PC-3 (cell line): ENCODE measurements around the gene PSMB1. TPM values are rescaled to one million over a fixed set of nuclear protein-coding genes. Genes with fewer than 3 reads are reported as not detected.

Experiments used
- ATAC-seq: fragments of 200-7000 bp; cut with Tn5 transposase; 2 replicates; pipeline ENCODE4 v1.9.1; 2020; ENCODE audit warnings: mild to moderate bottlenecking, moderate library complexity
- BruUV-seq: library from RNA; stranded (reverse); fragments of 400-500 nt; replicated peaks from 2 replicates; lab custom pipeline; 2021; lab: Mats Ljungman, UMichigan
- CTCF ChIA-PET: fragments of 300-600 bp; sonication (Branson Sonifier 250); formaldehyde crosslinking; loops from one replicate; lab custom pipeline; 2022; ENCODE audit warnings: antibody characterized with exemption; lab: Charles Lee
- POLR2A ChIA-PET: fragments of 300-600 bp; sonication (Branson Sonifier 250); formaldehyde crosslinking; loops from one replicate; lab custom pipeline; 2022; ENCODE audit warnings: antibody characterized with exemption; ENCODE audit not compliant: unreplicated experiment; lab: Charles Lee
- DNase-seq: peaks from one replicate; pipeline ENCODE4 v3.0.0-alpha.2; 2015
- H2AFZ ChIP-seq: fragments of 300-600 bp; sonication (generic); 2 replicates; pipeline ENCODE4 v1.6.0; 2016; ENCODE audit warnings: antibody characterized with exemption, low read length
- H3F3A ChIP-seq: fragments of 300-600 bp; sonication (generic); one replicate; pipeline ENCODE4 v1.6.0; 2017; ENCODE audit warnings: antibody characterized with exemption, low read length, control low read depth, mild to moderate bottlenecking; ENCODE audit not compliant: unreplicated experiment
- H3K27ac ChIP-seq: fragments of 300-600 bp; sonication (generic); 2 replicates; pipeline ENCODE4 v1.5.1; 2016; ENCODE audit warnings: mild to moderate bottlenecking, low read length
- H3K27me3 ChIP-seq: fragments of 300-600 bp; sonication (generic); 2 replicates; pipeline ENCODE4 v1.6.1; 2016; ENCODE audit warnings: low read length, mixed read lengths
- H3K36me3 ChIP-seq: fragments of 300-600 bp; sonication (generic); 2 replicates; pipeline ENCODE4 v1.6.1; 2016; ENCODE audit warnings: low read depth, mixed run types, low read length, mixed read lengths
- H3K4me1 ChIP-seq: fragments of 300-600 bp; sonication (generic); 2 replicates; pipeline ENCODE4 v1.5.1; 2016; ENCODE audit warnings: low read length; ENCODE audit not compliant: insufficient read depth
- H3K4me2 ChIP-seq: fragments of 300-600 bp; sonication (generic); 2 replicates; pipeline ENCODE4 v1.6.0; 2016; ENCODE audit warnings: low read length
- H3K4me3 ChIP-seq: fragments of 300-600 bp; sonication (generic); 2 replicates; pipeline ENCODE4 v1.5.1; 2016; ENCODE audit warnings: mild to moderate bottlenecking, low read length, mixed read lengths
- H3K79me2 ChIP-seq: fragments of 300-600 bp; sonication (generic); 2 replicates; pipeline ENCODE4 v1.6.1; 2017; ENCODE audit warnings: low read length, mixed read lengths
- H3K9ac ChIP-seq: fragments of 300-600 bp; sonication (generic); 2 replicates; pipeline ENCODE4 v1.6.0; 2016; ENCODE audit warnings: mild to moderate bottlenecking, low read length
- H3K9me2 ChIP-seq: fragments of 300-600 bp; sonication (generic); replicated peaks from 2 replicates; pipeline ENCODE4 v1.6.1; 2016; ENCODE audit warnings: mixed run types, low read length, mixed read lengths
- H3K9me3 ChIP-seq: fragments of 300-600 bp; sonication (generic); 2 replicates; pipeline ENCODE4 v1.6.1; 2016; ENCODE audit warnings: low read length, mixed read lengths
- H4K20me1 ChIP-seq: fragments of 300-600 bp; sonication (generic); 2 replicates; pipeline ENCODE4 v1.6.1; 2016; ENCODE audit warnings: low read length, mixed read lengths
- EZH2 ChIP-seq: fragments of 300-600 bp; sonication (generic); IDR thresholded peaks from one replicate; pipeline ENCODE4 v1.6.1; 2017; ENCODE audit warnings: antibody characterized with exemption, mild to moderate bottlenecking, low read length; ENCODE audit not compliant: unreplicated experiment
- EZH2phosphoT487 ChIP-seq: fragments of 300-600 bp; sonication (generic); IDR thresholded peaks from 2 replicates; pipeline ENCODE4 v1.6.1; 2018; ENCODE audit warnings: mild to moderate bottlenecking, antibody characterized with exemption, low read length, borderline replicate concordance
- intact Hi-C: fragments of 100-400 bp; cut with micrococcal nuclease; formaldehyde crosslinking; loops from 2 replicates; pipeline ENCODE4 v1.9.0; 2023
- total RNA-seq: library from RNA; depleted of rRNA; stranded (reverse); fragments of >200 nt; gene quantifications from 2 replicates; pipeline ENCODE4 v1.2.3, GENCODE V29; 2014
- TF ChIP-seq, protein P1 (sequence below): fragments of 300-600 bp; sonication (generic); conservative IDR thresholded peaks from 2 replicates; pipeline ENCODE4 v1.5.1; 2017; ENCODE audit warnings: antibody characterized with exemption, low read depth, mild to moderate bottlenecking, low read length

Gene PSMB1
- total RNA-seq, 1 experiment from 2014 or later = 449 TPM

DNA sequence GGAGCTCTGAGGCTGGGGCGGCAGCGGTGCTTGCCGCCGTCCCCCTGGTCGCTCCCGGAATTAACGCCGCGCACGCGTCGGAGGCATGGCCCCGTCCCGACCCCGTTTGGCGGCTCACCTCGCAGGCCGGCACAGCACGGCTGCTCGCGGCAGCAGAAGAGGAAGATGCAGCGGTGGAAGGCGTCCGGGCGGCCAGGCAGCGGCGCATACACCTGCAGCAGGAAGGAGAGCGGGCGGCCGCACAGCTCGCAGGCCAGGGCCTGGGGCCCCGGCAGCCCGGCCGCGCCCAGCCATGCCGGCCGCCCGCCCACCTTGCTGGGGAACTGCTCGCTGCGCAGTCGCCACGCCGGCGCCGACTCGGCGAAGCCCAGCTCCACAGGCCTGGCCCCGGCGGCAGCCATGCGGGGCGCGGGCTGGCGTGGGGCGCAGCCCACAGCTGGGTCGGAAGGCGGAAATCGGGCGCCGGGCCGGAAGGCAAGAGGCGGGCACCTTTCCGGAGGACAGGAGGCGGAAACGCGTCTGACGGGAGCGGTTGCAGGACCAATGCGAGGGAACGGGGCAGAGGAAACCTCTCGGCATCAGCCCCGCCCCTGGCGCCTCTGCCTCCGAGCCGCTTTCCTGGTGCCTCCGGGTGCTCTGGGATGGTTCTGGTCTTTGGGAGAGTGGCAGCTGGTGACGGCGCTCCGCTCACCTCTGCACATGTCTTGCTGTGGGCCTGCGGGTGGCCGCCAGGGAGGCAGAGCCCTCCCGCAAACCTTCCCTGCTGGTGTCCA lies 31.3 kb upstream of the PSMB1 start, which contains the start of gene PDCD2:
Gene PDCD2 (minus strand): TSS at position 457 of the 773 bp plus-strand sequence. CDS start 56 bp downstream, at position 401.
- intact Hi-C loops = no loop called here
- Histone ChIP-seq H3K79me2 (peaks cover 18% of the 10 kb centered on the region), H2AFZ (peak within 1 kb of the TSS; percentile 98), H3K9ac (peak within 1 kb of the TSS; percentile 95), H3K4me2 (peak within 1 kb of the TSS; percentile 96), H3K9me3 (no peaks in the 10 kb centered on the region), H3K4me3 (peak within 1 kb of the TSS; percentile 97), H3F3A (no peaks in the 10 kb centered on the region), H3K9me2 (no peaks in the 10 kb centered on the region), H3K27ac (peak within 1 kb of the TSS; percentile 42), H3K4me1 (peaks cover 4% of the 10 kb centered on the region; the same call in 1 of the 2 replicates), H3K27me3 (no peaks in the 10 kb centered on the region), H3K36me3 (peaks cover 11% of the 10 kb centered on the region), H4K20me1 (no peaks in the 10 kb centered on the region; the same call in 1 of the 2 replicates)
- BruUV-seq = no TSS peak
- TF ChIP-seq EZH2 (no peak), EZH2phosphoT487 (no peak)
- TF ChIP-seq, protein P1, sequence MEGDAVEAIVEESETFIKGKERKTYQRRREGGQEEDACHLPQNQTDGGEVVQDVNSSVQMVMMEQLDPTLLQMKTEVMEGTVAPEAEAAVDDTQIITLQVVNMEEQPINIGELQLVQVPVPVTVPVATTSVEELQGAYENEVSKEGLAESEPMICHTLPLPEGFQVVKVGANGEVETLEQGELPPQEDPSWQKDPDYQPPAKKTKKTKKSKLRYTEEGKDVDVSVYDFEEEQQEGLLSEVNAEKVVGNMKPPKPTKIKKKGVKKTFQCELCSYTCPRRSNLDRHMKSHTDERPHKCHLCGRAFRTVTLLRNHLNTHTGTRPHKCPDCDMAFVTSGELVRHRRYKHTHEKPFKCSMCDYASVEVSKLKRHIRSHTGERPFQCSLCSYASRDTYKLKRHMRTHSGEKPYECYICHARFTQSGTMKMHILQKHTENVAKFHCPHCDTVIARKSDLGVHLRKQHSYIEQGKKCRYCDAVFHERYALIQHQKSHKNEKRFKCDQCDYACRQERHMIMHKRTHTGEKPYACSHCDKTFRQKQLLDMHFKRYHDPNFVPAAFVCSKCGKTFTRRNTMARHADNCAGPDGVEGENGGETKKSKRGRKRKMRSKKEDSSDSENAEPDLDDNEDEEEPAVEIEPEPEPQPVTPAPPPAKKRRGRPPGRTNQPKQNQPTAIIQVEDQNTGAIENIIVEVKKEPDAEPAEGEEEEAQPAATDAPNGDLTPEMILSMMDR = no peak
- DNase-seq = peak; percentile 88
- POLR2A ChIA-PET = interaction anchor here (0.7 kb wide), 1 partner anchor 377 kb away, joined by 3 read pairs; no protein-coding TSS in a partner anchor
- CTCF ChIA-PET = no interaction called here
- ATAC-seq = peak; percentile 94

DNA sequence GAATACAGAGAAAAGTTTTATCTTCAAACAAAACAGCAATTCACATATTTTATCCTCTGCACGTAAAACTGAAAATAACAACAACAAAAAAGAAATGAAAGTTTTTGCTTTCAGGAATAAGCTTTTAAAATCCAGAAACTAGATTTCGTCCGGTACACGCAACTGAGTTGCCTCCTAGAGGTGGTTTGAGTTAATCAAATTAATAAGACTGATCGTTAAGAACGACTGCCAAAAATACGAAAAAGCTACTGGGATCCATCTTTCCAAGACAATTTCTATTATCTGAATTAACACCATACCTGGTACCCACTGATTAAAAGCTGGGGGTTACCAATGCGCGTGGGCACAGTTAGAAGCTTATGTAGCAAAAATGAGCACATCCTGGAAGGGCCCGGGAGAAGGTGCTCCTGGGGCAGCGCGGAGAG lies 30.7 kb upstream of the PSMB1 start:
- Histone ChIP-seq H2AFZ (peak overlapping the region; percentile 63), H3K36me3 (peaks cover 12% of the 10 kb centered on the region), H3K9ac (peak overlapping the region; percentile 95), H3K27ac (peak overlapping the region; percentile 42), H3K4me3 (peak overlapping the region; percentile 97), H3F3A (no peaks in the 10 kb centered on the region), H3K9me2 (no peaks in the 10 kb centered on the region), H3K9me3 (no peaks in the 10 kb centered on the region), H3K4me2 (peak overlapping the region; percentile 96), H3K79me2 (peaks cover 18% of the 10 kb centered on the region), H3K4me1 (peaks cover 4% of the 10 kb centered on the region; the same call in 1 of the 2 replicates), H3K27me3 (no peaks in the 10 kb centered on the region), H4K20me1 (no peaks in the 10 kb centered on the region; the same call in 1 of the 2 replicates)
- DNase-seq = no peak
- no peak for ATAC-seq
- no TSS peak for BruUV-seq
- POLR2A ChIA-PET = no interaction called here
- CTCF ChIA-PET = no interaction called here
- intact Hi-C loops = no loop called here
- TF ChIP-seq EZH2phosphoT487 (no peak), EZH2 (no peak)
- TF ChIP-seq, protein P1 = no peak
